Mucosa of descending colon (tissue), 3 donors: Measurements from ENCODE around the gene PARN. TPM values are rescaled to one million over a fixed set of nuclear protein-coding genes. Genes with fewer than 3 reads are reported as not detected.
A peak's percentile ranks its signal among the peaks of the same experiment; 100 is the strongest.

Source experiments
- ATAC-seq: fragments of 200-7000 bp; cut with Tn5 transposase; one replicate; pipeline ENCODE4 v1.9.1; 2020; ENCODE audit warnings: mild to moderate bottlenecking, moderate library complexity
- DNase-seq, 3 donors: peaks; one replicate each; pipeline ENCODE4 v3.0.0-alpha.2; 2020
- H3K36me3 ChIP-seq: fragments of 200-600 bp; one replicate; pipeline ENCODE4 v1.8.0; 2021; ENCODE audit warnings: low read depth, mild to moderate bottlenecking
- H3K4me1 ChIP-seq: fragments of 200-600 bp; one replicate; pipeline ENCODE4 v1.8.0; 2021; ENCODE audit warnings: low read depth, mild to moderate bottlenecking
- H3K4me3 ChIP-seq: fragments of 200-600 bp; one replicate; pipeline ENCODE4 v1.8.0; 2021; ENCODE audit warnings: mild to moderate bottlenecking
- H3K9me3 ChIP-seq: fragments of 200-600 bp; one replicate; pipeline ENCODE4 v1.8.0; 2021; ENCODE audit warnings: mild to moderate bottlenecking
- CTCF ChIP-seq: fragments of 200-600 bp; IDR thresholded peaks from one replicate; pipeline ENCODE4 v1.8.0; 2022; ENCODE audit warnings: antibody characterized with exemption, mild to moderate bottlenecking
- intact Hi-C, 2 donors: fragments of 100-400 bp; cut with DNase I in 1 of 2; cut with micrococcal nuclease in 1 of 2; formaldehyde crosslinking; loops; one replicate each; pipeline versions ENCODE4 v1.11.0 to v1.11.1; 2022; cut with DNase I, micrococcal nuclease
- total RNA-seq, 3 donors: library from RNA; stranded (reverse); fragmentation: NEBNext Ultra II Directional in 2 of 3; extraction: Animal tissue kit (Norgen Biotek cat#: 25700) in 2 of 3; gene quantifications; one replicate each; pipeline versions ENCODE4 v1.2.1 to v1.2.4, GENCODE V29; 2021 to 2023
- donor health status: DM: no; HTN: no; CAD: no; lungs with moderate emphysema.
- donor health status: DM: no; HTN: no; CAD: no.
- donor health status: DM: no; HTN: yes; CAD: no.

The PARN gene
- total RNA-seq, 3 donors from 2014 or later: 31.5 to 34.0 (median 33.3) TPM

DNA sequence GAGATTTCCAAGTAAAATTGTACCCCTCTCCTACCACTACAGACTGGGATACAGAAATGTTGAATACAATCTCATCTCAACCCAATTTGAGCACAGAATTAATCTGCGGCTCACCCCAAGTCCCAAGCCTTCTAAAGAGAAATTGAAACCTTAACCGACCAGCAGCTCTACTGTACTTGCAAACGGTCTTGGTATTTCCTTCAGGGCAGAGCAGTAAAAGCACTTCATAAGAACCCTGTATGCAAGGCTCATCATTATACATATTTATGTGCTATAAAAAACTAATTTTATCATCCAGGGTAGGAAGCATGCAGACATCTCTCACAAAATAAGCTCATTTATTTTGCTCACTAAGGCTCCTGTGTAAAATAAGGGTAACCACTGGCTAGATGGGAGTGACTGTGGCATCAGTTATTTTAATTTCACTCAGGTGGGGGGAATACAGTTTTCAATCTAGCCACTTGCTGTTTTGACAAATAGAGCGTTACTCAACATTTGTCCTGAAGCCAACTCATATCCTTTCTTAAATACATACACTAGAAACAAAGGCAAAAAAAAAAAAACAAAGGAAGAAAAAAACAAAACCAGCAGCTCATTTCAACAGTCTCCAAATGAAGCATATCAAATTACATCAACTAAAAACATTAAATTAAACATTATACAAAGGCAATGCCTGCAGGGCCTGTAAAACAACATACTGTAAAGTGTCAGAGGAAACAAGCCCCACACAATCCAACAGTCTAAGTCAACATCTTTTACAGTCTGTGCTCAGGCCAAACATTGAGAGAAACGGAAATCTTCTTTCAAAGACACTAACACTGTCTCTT lies 65.0 kb downstream of the PARN start:
- peak in 1 of 3 donors; percentile 48 for DNase-seq
- Histone ChIP-seq H3K4me1 (peaks cover 58% of the 10 kb centered on the region), H3K36me3 (no peaks in the 10 kb centered on the region), H3K9me3 (no peaks in the 10 kb centered on the region), H3K4me3 (no peak overlapping the region)
- intact Hi-C loops: no loop called here
- ATAC-seq: peak; percentile 64
- no peak for TF ChIP-seq CTCF

- DNase-seq (peak; percentile 54 to 59 (median 55)), ATAC-seq (peak; percentile 73)
- Histone ChIP-seq H3K36me3 (no peaks in the 10 kb centered on the region), H3K9me3 (no peaks in the 10 kb centered on the region), H3K4me1 (peaks cover 53% of the 10 kb centered on the region), H3K4me3 (no peak overlapping the region)
- TF ChIP-seq CTCF: no peak
- intact Hi-C loops: no loop called here
These were observed 65.7 kb downstream of the PARN start for GRCh38 chr16:14564323-14564722.

- Histone ChIP-seq H3K4me1 (peaks cover 45% of the 10 kb centered on the region), H3K4me3 (no peak overlapping the region), H3K36me3 (no peaks in the 10 kb centered on the region), H3K9me3 (no peaks in the 10 kb centered on the region)
- peak; percentile 68 for ATAC-seq
- no peak for TF ChIP-seq CTCF
- peak in 2 of 3 donors; percentile 55 to 65 for DNase-seq
- intact Hi-C loops: no loop called here
These were observed 67.2 kb downstream of the PARN start for GRCh38 chr16:14562691-14563491.

GRCh38 chr16:14560523-14560922 lies 69.5 kb downstream of the PARN start:
- DNase-seq (no peak), ATAC-seq (no peak)
- intact Hi-C loops: no loop called here
- no peak for TF ChIP-seq CTCF
- no peaks in the 10 kb centered on the region for H3K9me3 ChIP-seq
- peaks cover 31% of the 10 kb centered on the region for H3K4me1 ChIP-seq
- H3K4me3 ChIP-seq: no peak overlapping the region
- no peaks in the 10 kb centered on the region for H3K36me3 ChIP-seq

DNA sequence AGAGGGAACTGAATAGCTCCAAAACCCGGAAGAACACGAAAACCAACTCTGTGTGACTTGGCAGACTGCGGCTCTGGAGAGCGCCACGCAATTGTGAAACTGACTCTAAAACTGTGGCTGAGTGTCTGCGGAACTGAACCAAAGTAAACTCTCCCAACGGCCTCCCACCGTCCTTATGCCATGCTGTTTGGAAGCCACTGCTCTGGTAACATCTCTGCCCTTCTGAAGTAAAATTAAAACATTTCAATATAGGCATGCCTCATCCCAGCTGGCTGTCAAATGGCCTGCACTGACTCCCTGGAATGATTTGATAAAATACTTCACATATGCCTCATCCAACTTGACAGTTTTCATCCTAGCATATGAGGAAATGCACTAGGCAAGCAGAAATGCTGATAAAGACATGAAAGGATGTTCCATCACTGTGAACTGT lies 70.2 kb downstream of the PARN start:
- intact Hi-C loops: no loop called here
- TF ChIP-seq CTCF: no peak
- peaks cover 24% of the 10 kb centered on the region for H3K4me1 ChIP-seq
- no peaks in the 10 kb centered on the region for H3K9me3 ChIP-seq
- DNase-seq (peak in 2 of 3 donors; percentile 47 to 51), ATAC-seq (peak; percentile 50)
- no peaks in the 10 kb centered on the region for H3K36me3 ChIP-seq
- H3K4me3 ChIP-seq: no peak overlapping the region
